MM.1S (cell line): ENCODE data around the gene SPEG.

ENCODE experiments used
- EZH2 ChIP-seq: fragments of 300-600 bp; sonication (generic); optimal IDR thresholded peaks from 2 replicates; pipeline ENCODE3; 2017; ENCODE audit warnings: low read depth, mild to moderate bottlenecking, antibody characterized with exemption, low read length, mixed read lengths
- TF ChIP-seq, protein P1 (sequence below): fragments of 300-600 bp; sonication (generic); IDR thresholded peaks from 2 replicates; pipeline ENCODE4 v1.5.1; 2016; ENCODE audit warnings: antibody characterized with exemption, low read length, mixed read lengths

DNA sequence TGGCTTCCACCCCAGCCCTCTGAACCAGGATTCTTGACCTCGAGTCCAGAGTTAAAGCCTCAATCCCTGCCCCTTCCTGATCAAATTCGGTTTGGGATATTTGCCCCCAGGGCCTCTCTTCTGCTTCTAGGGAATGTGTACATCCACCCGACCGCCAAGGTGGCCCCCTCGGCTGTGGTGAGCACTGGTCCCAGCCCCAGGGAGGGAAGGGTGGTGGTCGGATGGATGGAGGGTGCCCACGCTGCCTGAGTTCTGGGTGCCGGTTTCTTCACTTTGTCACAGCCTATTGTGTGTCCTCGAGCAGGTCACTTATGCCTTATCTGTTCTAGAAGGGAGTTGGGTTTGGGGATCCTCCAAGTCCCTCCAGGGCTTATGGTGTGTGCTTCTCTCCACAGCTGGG is 70.9 kb downstream of the SPEG start:
- TF ChIP-seq, protein P1, sequence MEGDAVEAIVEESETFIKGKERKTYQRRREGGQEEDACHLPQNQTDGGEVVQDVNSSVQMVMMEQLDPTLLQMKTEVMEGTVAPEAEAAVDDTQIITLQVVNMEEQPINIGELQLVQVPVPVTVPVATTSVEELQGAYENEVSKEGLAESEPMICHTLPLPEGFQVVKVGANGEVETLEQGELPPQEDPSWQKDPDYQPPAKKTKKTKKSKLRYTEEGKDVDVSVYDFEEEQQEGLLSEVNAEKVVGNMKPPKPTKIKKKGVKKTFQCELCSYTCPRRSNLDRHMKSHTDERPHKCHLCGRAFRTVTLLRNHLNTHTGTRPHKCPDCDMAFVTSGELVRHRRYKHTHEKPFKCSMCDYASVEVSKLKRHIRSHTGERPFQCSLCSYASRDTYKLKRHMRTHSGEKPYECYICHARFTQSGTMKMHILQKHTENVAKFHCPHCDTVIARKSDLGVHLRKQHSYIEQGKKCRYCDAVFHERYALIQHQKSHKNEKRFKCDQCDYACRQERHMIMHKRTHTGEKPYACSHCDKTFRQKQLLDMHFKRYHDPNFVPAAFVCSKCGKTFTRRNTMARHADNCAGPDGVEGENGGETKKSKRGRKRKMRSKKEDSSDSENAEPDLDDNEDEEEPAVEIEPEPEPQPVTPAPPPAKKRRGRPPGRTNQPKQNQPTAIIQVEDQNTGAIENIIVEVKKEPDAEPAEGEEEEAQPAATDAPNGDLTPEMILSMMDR = no peak
- TF ChIP-seq EZH2 = no peak
